Measurements from ENCODE around the gene HSPA12B. TPM values are rescaled to one million over a fixed set of nuclear protein-coding genes. Genes with fewer than 3 reads are reported as not detected.

HSPA12B gene
- total RNA-seq, 1 experiment from 2014 or later: not detected

DNA sequence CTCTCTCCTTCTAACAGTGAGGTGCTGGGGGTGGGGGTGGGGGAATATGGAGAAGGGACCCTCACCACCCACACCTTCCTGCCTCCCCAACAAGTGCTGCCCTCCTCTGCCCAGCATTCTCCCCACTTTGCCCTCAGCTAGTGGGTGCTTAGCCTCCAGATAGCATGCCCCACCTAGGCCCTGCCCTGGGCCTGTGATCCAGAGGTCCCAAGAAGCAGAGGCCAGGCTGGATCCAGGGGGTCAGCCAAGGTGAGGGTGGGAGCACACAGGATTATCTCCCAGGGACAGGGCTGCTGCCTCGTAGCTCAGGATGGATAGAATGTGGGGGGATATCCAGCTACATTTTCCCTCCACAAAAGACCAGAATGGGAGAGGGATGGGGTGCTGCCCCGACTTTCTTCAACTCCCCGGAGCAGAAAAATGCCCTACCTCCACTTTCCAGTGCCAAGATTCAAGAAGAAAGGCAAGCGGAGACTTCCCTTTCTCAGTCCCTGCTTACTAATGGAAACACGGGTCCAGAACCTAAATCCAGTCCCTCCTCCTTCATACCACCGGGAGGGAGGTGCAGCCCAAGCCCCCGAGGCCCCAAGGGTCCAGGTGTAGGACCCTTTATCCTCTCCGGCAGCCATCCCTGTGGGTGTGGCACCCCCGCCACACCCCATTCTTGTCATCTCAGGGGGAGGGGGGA is 34.1 kb downstream of the HSPA12B start:
- Histone ChIP-seq H3K4me1 (ENCODE audit: insufficient read depth, low read length, poor library complexity, severe bottlenecking) (peaks cover 18% of the 10 kb centered on the region), H3K27ac (ENCODE audit: low read depth, low read length, poor library complexity, severe bottlenecking) (peak overlapping the region; percentile 50), H3K4me3 (ENCODE audit: low read depth, low read length, poor library complexity, severe bottlenecking) (peak overlapping the region; percentile 82), H3K9me3 (ENCODE audit: low read depth, low read length, poor library complexity, severe bottlenecking) (no peaks in the 10 kb centered on the region), H3K36me3 (ENCODE audit: insufficient read depth, low read length, poor library complexity, severe bottlenecking) (no peaks in the 10 kb centered on the region), H3K27me3 (replicated peaks; ENCODE audit: insufficient read depth, low read depth, low read length, poor library complexity) (no peaks in the 10 kb centered on the region)
- BruUV-seq (replicated peaks): TSS peak; percentile 58
- CTCF ChIA-PET: no interaction called here
- TF ChIP-seq EZH2 (IDR thresholded peaks at IDR 0.05; ENCODE audit: borderline replicate concordance, low read depth, low read length, poor library complexity, severe bottlenecking): no peak
- TF ChIP-seq, protein P1, sequence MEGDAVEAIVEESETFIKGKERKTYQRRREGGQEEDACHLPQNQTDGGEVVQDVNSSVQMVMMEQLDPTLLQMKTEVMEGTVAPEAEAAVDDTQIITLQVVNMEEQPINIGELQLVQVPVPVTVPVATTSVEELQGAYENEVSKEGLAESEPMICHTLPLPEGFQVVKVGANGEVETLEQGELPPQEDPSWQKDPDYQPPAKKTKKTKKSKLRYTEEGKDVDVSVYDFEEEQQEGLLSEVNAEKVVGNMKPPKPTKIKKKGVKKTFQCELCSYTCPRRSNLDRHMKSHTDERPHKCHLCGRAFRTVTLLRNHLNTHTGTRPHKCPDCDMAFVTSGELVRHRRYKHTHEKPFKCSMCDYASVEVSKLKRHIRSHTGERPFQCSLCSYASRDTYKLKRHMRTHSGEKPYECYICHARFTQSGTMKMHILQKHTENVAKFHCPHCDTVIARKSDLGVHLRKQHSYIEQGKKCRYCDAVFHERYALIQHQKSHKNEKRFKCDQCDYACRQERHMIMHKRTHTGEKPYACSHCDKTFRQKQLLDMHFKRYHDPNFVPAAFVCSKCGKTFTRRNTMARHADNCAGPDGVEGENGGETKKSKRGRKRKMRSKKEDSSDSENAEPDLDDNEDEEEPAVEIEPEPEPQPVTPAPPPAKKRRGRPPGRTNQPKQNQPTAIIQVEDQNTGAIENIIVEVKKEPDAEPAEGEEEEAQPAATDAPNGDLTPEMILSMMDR (conservative IDR thresholded peaks at IDR 0.05; ENCODE audit: low read depth, low read length): no peak
- intact Hi-C loops (cut with micrococcal nuclease; ENCODE audit: unreplicated experiment): loop anchor here (5.0 kb wide), 1 partner anchor 49 kb away; no protein-coding TSS in a partner anchor
- DNase-seq (ENCODE audit: low spot score): no peak
- POLR2A ChIA-PET (ENCODE audit: low non-redundant PET): no interaction called here

DNA sequence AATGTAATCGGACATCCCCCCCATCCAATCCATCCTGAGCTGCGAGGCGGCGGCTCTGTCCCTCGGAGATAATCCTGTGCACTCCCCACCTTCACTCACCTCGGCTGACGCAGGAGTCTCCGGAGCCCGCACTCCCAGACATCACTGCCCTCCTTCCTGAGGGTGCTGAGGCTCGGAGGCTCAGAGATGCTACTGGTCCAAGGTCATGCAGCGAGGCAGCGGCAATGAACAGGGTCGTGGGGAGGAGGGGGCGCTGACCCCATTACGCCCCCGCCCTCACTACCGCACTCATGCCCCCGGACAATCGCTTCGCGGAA is 34.6 kb downstream of the HSPA12B start:
- intact Hi-C loops (cut with micrococcal nuclease; ENCODE audit: unreplicated experiment): loop anchor here (5.0 kb wide), 1 partner anchor 50 kb away; no protein-coding TSS in a partner anchor
- Histone ChIP-seq H3K4me1 (ENCODE audit: insufficient read depth, low read length, poor library complexity, severe bottlenecking) (peaks cover 18% of the 10 kb centered on the region), H3K27me3 (replicated peaks; ENCODE audit: insufficient read depth, low read depth, low read length, poor library complexity) (no peaks in the 10 kb centered on the region), H3K27ac (ENCODE audit: low read depth, low read length, poor library complexity, severe bottlenecking) (peak overlapping the region; percentile 70), H3K9me3 (ENCODE audit: low read depth, low read length, poor library complexity, severe bottlenecking) (no peaks in the 10 kb centered on the region), H3K4me3 (ENCODE audit: low read depth, low read length, poor library complexity, severe bottlenecking) (peak overlapping the region; percentile 82), H3K36me3 (ENCODE audit: insufficient read depth, low read length, poor library complexity, severe bottlenecking) (no peaks in the 10 kb centered on the region)
- TF ChIP-seq, protein P1 (conservative IDR thresholded peaks at IDR 0.05; ENCODE audit: low read depth, low read length): no peak
- no peak for TF ChIP-seq EZH2 (IDR thresholded peaks at IDR 0.05; ENCODE audit: borderline replicate concordance, low read depth, low read length, poor library complexity, severe bottlenecking)
- POLR2A ChIA-PET (ENCODE audit: low non-redundant PET): interaction anchor here (0.8 kb wide), 1 partner anchor 14 kb away, joined by 3 read pairs; the partner anchor contains the start of gene SPEF1
- no peak for DNase-seq (ENCODE audit: low spot score)
- no TSS peak for BruUV-seq (replicated peaks)
- CTCF ChIA-PET: no interaction called here

DNA sequence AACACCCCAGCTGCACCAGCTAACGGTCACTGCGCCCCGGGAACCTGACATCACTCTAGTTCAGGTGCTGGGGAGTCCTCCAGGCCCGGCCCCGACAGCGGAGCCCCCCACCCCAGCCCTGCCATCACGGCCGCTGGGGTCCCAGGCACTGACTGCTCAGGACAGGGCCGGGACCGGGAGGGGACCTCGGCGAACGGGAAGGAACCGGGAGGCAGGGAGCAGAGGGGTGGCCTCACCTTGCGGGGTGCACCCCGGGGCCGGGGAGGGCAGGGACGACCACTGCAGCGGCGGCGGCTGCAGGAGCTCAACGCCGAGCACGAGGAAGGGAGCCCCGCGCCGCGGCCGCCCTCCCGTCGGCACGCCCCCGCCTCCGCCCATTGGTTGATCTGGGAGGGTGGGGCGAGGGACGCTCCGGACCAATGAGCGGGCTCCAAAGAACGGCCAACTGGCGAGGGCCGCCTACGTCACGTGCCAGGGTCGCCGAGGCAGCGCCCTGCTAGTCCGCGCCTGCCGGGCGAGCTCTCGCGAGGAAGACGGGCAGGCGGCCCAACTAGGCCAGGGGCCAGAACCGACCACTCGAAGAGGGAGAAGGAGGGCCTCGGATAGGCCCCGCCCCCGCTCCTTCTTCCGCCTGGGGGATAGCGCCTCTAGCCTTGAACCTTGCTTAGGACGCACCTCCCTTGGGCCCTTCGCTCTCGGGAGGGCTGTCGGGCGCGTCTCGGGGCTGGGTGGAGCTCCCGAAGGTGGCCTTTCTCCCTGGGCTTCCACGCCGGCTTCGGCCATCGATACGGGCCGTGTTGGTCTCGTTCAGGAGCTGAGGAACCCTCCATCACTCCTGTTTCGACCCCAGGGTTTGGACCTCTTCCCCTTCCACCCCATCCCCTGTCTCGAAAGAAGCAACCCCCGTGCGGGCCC is 35.2 kb downstream of the HSPA12B start, which contains the start of gene ADISSP:
TSS of gene ADISSP (minus strand) at position 327 of the 915 bp plus-strand sequence. CDS start 7,653 bp downstream, outside the sequence.
- intact Hi-C loops (cut with micrococcal nuclease; ENCODE audit: unreplicated experiment): loop anchor here (1.0 to 5.0 kb wide), 2 partner anchors 50 to 91 kb away; no protein-coding TSS in a partner anchor
- H3K4me3 ChIP-seq (ENCODE audit: low read depth, low read length, poor library complexity, severe bottlenecking): peak within 1 kb of the TSS; percentile 82
- peak; percentile 99 for DNase-seq (ENCODE audit: low spot score)
- ChIA-PET POLR2A (ENCODE audit: low non-redundant PET) (interaction anchor here (0.5 to 0.8 kb wide), 2 partner anchors 14 to 638 kb away, joined by 3 read pairs; partner anchors contain the start of gene SPEF1), CTCF (interaction anchor here (0.5 to 1.5 kb wide), 4 partner anchors 14 to 119 kb away, joined by 3 to 4 read pairs (median 4); partner anchors contain the start of gene AP5S1)
- no peaks in the 10 kb centered on the region for H3K9me3 ChIP-seq (ENCODE audit: low read depth, low read length, poor library complexity, severe bottlenecking)
- H3K36me3 ChIP-seq (ENCODE audit: insufficient read depth, low read length, poor library complexity, severe bottlenecking): no peaks in the 10 kb centered on the region
- H3K27me3 ChIP-seq (replicated peaks; ENCODE audit: insufficient read depth, low read depth, low read length, poor library complexity): no peaks in the 10 kb centered on the region
- H3K27ac ChIP-seq (ENCODE audit: low read depth, low read length, poor library complexity, severe bottlenecking): peak within 1 kb of the TSS; percentile 70
- BruUV-seq (replicated peaks): no TSS peak
- peaks cover 18% of the 10 kb centered on the region for H3K4me1 ChIP-seq (ENCODE audit: insufficient read depth, low read length, poor library complexity, severe bottlenecking)
- TF ChIP-seq EZH2 (IDR thresholded peaks at IDR 0.05; ENCODE audit: borderline replicate concordance, low read depth, low read length, poor library complexity, severe bottlenecking): no peak
- TF ChIP-seq, protein P1 (conservative IDR thresholded peaks at IDR 0.05; ENCODE audit: low read depth, low read length): peak; percentile 24; the same call in 1 of the 2 replicates

Measured in A673 (cell line).